IPS-20b (cell line): ENCODE results near the gene GALT.
"Not testable (repeated sequence)": the region's sequence is repeated elsewhere in the genome, so short reads cannot be mapped to it uniquely, and the experiment has no call there.

ENCODE experiments used
- H3K27ac ChIP-seq: one replicate; pipeline ENCODE4 v1.5.1; 2013; ENCODE audit warnings: low read length
- H3K27me3 ChIP-seq: 2 replicates; pipeline ENCODE4 v1.6.1; 2013; ENCODE audit warnings: mild to moderate bottlenecking, low read length, inconsistent platforms; ENCODE audit not compliant: insufficient read depth
- H3K36me3 ChIP-seq: 2 replicates; pipeline ENCODE4 v1.6.1; 2013; ENCODE audit warnings: low read depth, mild to moderate bottlenecking, inconsistent platforms, low read length, moderate library complexity; ENCODE audit not compliant: insufficient read depth
- H3K4me1 ChIP-seq: 2 replicates; pipeline ENCODE4 v1.6.1; 2013; ENCODE audit warnings: mild to moderate bottlenecking, control low read depth, inconsistent platforms, low read length, moderate library complexity; ENCODE audit not compliant: insufficient read depth
- H3K4me3 ChIP-seq: 2 replicates; pipeline ENCODE4 v1.5.1; 2013; ENCODE audit warnings: mild to moderate bottlenecking, low read length, inconsistent platforms
- H3K9ac ChIP-seq: 2 replicates; pipeline ENCODE4 v1.6.1; 2013; ENCODE audit warnings: low read depth, mild to moderate bottlenecking, inconsistent platforms, low read length, moderate library complexity
- H3K9me3 ChIP-seq: 2 replicates; pipeline ENCODE4 v1.6.1; 2013; ENCODE audit warnings: mild to moderate bottlenecking, low read depth, low read length, inconsistent platforms; ENCODE audit not compliant: insufficient read depth

GALT gene

DNA sequence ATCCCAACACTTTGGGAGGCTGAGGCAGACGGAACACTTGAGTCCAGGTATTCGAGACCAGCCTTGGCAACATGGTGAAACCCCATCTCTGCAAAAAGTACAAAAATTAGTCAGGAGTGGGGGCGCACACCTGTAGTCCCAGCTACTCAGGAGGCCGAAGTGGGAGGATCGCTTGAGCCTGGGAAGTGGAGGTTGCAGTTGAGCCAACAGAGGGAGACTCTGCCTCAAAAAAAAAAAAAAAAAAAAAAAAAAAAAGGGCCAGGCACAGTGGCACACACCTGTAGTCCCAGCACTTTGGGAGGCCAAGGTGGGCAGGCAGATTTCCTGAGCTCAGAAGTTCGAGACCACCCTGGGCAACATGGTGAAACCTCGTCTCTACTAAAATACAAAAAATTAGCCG lies 7.2 kb upstream of the GALT start:
- not testable (repeated sequence) for H3K4me1 ChIP-seq, H3K4me3 ChIP-seq, H3K27ac ChIP-seq, H3K9ac ChIP-seq, H3K9me3 ChIP-seq
- Histone ChIP-seq H3K36me3 (peaks cover 11% of the 10 kb centered on the region), H3K27me3 (peaks cover 14% of the 10 kb centered on the region)

DNA sequence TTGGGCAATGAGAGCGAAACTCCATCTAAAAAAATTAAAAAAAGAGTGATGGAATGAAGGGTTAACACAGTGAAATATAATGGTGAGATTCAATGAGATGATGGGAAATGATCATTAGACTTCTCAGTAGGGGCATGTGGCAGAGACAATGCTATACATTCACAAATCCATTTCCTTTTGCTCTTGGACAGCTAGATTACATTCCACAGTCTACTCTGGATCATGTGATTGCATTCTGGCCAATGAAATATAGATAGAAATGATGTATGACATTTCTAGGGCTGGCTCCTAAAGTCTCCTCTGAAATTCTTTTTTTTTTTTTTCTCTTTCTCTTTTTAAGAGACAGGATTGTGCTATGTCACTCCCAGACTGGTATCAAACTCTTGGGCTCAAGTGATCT lies 3.8 kb upstream of the GALT start:
- H3K9me3 ChIP-seq = no peaks in the 10 kb centered on the region

DNA sequence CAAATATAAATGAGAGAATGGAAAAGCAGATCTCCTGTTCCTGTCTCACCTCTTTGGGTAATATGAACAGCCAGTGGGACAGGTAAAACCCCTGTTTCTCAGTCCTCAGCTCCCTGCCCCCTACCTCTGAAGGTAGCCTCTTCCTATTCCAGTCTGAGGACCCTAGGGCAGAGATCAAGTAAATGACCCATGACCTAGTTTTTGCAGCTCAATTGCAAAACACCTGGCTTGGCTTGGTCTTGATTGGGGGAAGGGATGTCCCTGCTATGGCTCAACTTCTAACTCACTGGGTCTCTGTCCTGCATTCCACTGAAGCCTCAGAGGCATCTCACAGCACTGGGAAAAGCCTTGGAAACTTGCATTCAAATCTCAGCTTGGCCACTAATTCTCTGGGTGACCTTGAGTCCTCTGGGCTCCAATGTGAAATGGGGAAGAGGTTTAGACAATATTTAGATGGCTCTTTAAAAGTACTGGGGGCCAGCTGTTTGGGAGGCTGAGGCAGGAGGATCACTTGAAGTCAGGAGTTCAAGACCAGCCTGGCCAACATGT lies 1.6 kb upstream of the GALT start:
- H3K4me3 ChIP-seq = peak overlapping the region; percentile 53
- no peaks in the 10 kb centered on the region for H3K9me3 ChIP-seq
- H3K4me1 ChIP-seq = peaks cover 12% of the 10 kb centered on the region
- H3K27ac ChIP-seq = peak overlapping the region; percentile 49
- no peaks in the 10 kb centered on the region for H3K27me3 ChIP-seq
- peak overlapping the region; percentile 42 for H3K9ac ChIP-seq
- peaks cover 20% of the 10 kb centered on the region for H3K36me3 ChIP-seq

More for the DNA sequence above, 3.8 kb upstream of the GALT start:
- Histone ChIP-seq H3K4me1 (peaks cover 18% of the 10 kb centered on the region), H3K27ac (no peak overlapping the region), H3K36me3 (no peaks in the 10 kb centered on the region), H3K9ac (no peak overlapping the region), H3K27me3 (peaks cover 6% of the 10 kb centered on the region; the same call in 1 of the 2 replicates), H3K4me3 (no peak overlapping the region)

GRCh38 chr9:34647084-34647403 lies 569 bp downstream of the GALT start:
- H3K27me3 ChIP-seq = no peaks in the 10 kb centered on the region
- H3K9me3 ChIP-seq = no peaks in the 10 kb centered on the region
- H3K4me1 ChIP-seq = peaks cover 17% of the 10 kb centered on the region
- peak overlapping the region; percentile 88 for H3K27ac ChIP-seq
- peaks cover 26% of the 10 kb centered on the region for H3K36me3 ChIP-seq
- H3K4me3 ChIP-seq = peak overlapping the region; percentile 95
- peak overlapping the region; percentile 91 for H3K9ac ChIP-seq

DNA sequence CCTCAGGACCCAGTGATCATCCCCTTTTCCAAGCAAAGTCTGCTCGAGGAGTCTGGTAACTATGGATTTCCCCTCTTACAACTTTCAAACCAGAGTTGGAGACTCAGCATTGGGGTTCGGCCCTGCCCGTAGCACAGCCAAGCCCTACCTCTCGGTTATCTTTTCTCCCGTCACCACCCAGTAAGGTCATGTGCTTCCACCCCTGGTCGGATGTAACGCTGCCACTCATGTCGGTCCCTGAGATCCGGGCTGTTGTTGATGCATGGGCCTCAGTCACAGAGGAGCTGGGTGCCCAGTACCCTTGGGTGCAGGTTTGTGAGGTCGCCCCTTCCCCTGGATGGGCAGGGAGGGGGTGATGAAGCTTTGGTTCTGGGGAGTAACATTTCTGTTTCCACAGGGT lies 1.2 kb downstream of the GALT start:
- Histone ChIP-seq H3K9ac (peak overlapping the region; percentile 91; the same call in 1 of the 2 replicates), H3K27ac (no peak overlapping the region)

GRCh38 chr9:34648673-34649072 lies 2.2 kb downstream of the GALT start:
- Histone ChIP-seq H3K9me3 (no peaks in the 10 kb centered on the region), H3K4me1 (peaks cover 21% of the 10 kb centered on the region), H3K36me3 (peaks cover 26% of the 10 kb centered on the region), H3K27me3 (no peaks in the 10 kb centered on the region), H3K27ac (no peak overlapping the region), H3K4me3 (no peak overlapping the region), H3K9ac (no peak overlapping the region)

More for the DNA sequence above, 1.2 kb downstream of the GALT start:
- Histone ChIP-seq H3K4me3 (peak overlapping the region; percentile 95), H3K4me1 (peaks cover 17% of the 10 kb centered on the region), H3K36me3 (peaks cover 26% of the 10 kb centered on the region), H3K27me3 (no peaks in the 10 kb centered on the region), H3K9me3 (no peaks in the 10 kb centered on the region)

GRCh38 chr9:34650816-34651215 lies 4.3 kb downstream of the GALT start:
- no peak overlapping the region for H3K9ac ChIP-seq

DNA sequence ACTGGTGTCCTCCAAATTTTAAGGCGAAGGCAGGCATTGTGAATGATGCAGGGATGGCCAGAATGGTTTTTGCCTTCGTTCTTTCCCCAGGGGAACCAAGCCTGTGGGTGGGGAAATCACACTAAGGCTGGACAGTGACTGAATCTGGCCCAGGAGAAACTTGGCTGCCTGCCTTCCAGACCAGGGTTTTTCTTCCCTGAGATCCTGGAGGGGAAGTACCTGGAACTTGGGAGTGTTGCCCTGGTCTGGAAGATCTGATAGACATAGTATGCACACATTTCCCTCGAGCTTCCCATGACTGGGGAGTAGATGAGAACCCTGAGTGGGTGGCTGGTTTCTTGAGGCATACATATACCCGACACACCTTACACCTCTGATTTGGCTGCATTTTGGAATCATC lies 4.8 kb downstream of the GALT start:
- peaks cover 9% of the 10 kb centered on the region; the same call in 1 of the 2 replicates for H3K4me1 ChIP-seq
- peak overlapping the region; percentile 66 for H3K4me3 ChIP-seq
- H3K36me3 ChIP-seq = peaks cover 26% of the 10 kb centered on the region
- no peaks in the 10 kb centered on the region for H3K27me3 ChIP-seq
- no peaks in the 10 kb centered on the region for H3K9me3 ChIP-seq
- peak overlapping the region; percentile 63; the same call in 1 of the 2 replicates for H3K9ac ChIP-seq
- peak overlapping the region; percentile 20 for H3K27ac ChIP-seq

More at GRCh38 chr9:34650816-34651215, 4.3 kb downstream of the GALT start:
- H3K4me3 ChIP-seq = no peak overlapping the region
- peaks cover 14% of the 10 kb centered on the region; the same call in 1 of the 2 replicates for H3K4me1 ChIP-seq
- H3K27me3 ChIP-seq = no peaks in the 10 kb centered on the region
- H3K9me3 ChIP-seq = no peaks in the 10 kb centered on the region
- peaks cover 26% of the 10 kb centered on the region for H3K36me3 ChIP-seq
- H3K27ac ChIP-seq = no peak overlapping the region

- peaks cover 26% of the 10 kb centered on the region for H3K36me3 ChIP-seq
- no peaks in the 10 kb centered on the region for H3K27me3 ChIP-seq
- no peaks in the 10 kb centered on the region for H3K9me3 ChIP-seq
- peaks cover 9% of the 10 kb centered on the region; the same call in 1 of the 2 replicates for H3K4me1 ChIP-seq
- H3K9ac ChIP-seq = peak within 1 kb of the TSS; percentile 63; the same call in 1 of the 2 replicates
- H3K27ac ChIP-seq = peak within 1 kb of the TSS; percentile 20
- peak within 1 kb of the TSS; percentile 66 for H3K4me3 ChIP-seq
Measured at GRCh38 chr9:34651876-34652601, 5.6 kb downstream of the GALT start, which contains the start of gene IL11RA. Gene IL11RA, plus strand, starts transcription at chr9:34652185. Its CDS starts 3,033 bp downstream, at chr9:34655218.

GRCh38 chr9:34652602-34653000 lies 6.1 kb downstream of the GALT start:
- peaks cover 26% of the 10 kb centered on the region for H3K36me3 ChIP-seq
- H3K4me3 ChIP-seq = peak overlapping the region; percentile 66; the same call in 1 of the 2 replicates
- H3K9me3 ChIP-seq = no peaks in the 10 kb centered on the region
- H3K4me1 ChIP-seq = peaks cover 9% of the 10 kb centered on the region; the same call in 1 of the 2 replicates
- H3K27ac ChIP-seq = no peak overlapping the region
- H3K9ac ChIP-seq = no peak overlapping the region
- no peaks in the 10 kb centered on the region for H3K27me3 ChIP-seq

GRCh38 chr9:34653151-34654072 lies 6.9 kb downstream of the GALT start:
- H3K9ac ChIP-seq = no peak overlapping the region

More at GRCh38 chr9:34653151-34654072, 6.9 kb downstream of the GALT start:
- H3K36me3 ChIP-seq = peaks cover 21% of the 10 kb centered on the region
- no peaks in the 10 kb centered on the region for H3K27me3 ChIP-seq
- H3K27ac ChIP-seq = no peak overlapping the region
- H3K4me1 ChIP-seq = peaks cover 9% of the 10 kb centered on the region; the same call in 1 of the 2 replicates
- H3K4me3 ChIP-seq = no peak overlapping the region
- H3K9me3 ChIP-seq = no peaks in the 10 kb centered on the region
